Activated naive CD4-positive, alpha-beta T cell treated with anti-CD3 and anti-CD28 coated beads, Interleukin-2, amount 10 ng/mL, durations not matched to agents 7 days and 5 days (primary cell): ENCODE measurements around the gene TYW3.

Source experiments
- CTCF ChIA-PET: fragments of 350-600 bp; sonication (Branson Sonifier 250); formaldehyde crosslinking; loops from one replicate; lab custom pipeline; 2021; ENCODE audit warnings: antibody characterized with exemption; lab: Charles Lee
- DNase-seq: peaks from one replicate; pipeline ENCODE4 v3.0.0-alpha.2; 2020
- H3K27ac Mint-ChIP-seq: one replicate; pipeline ENCODE4 v1.8.0; 2021; ENCODE audit warnings: mild to moderate bottlenecking, moderate library complexity, mixed read lengths
- H3K27me3 Mint-ChIP-seq: one replicate; pipeline ENCODE4 v1.8.0; 2021; ENCODE audit warnings: mild to moderate bottlenecking, mixed read lengths
- H3K36me3 Mint-ChIP-seq: one replicate; pipeline ENCODE4 v1.8.0; 2021; ENCODE audit warnings: mixed read lengths
- H3K4me1 Mint-ChIP-seq: one replicate; pipeline ENCODE4 v1.8.0; 2021; ENCODE audit warnings: mixed read lengths
- H3K4me3 Mint-ChIP-seq: one replicate; pipeline ENCODE4 v1.8.0; 2021; ENCODE audit warnings: mild to moderate bottlenecking, moderate library complexity, mixed read lengths
- H3K9me3 Mint-ChIP-seq: one replicate; pipeline ENCODE4 v1.8.0; 2021; ENCODE audit warnings: mixed read lengths

Gene TYW3, protein sequence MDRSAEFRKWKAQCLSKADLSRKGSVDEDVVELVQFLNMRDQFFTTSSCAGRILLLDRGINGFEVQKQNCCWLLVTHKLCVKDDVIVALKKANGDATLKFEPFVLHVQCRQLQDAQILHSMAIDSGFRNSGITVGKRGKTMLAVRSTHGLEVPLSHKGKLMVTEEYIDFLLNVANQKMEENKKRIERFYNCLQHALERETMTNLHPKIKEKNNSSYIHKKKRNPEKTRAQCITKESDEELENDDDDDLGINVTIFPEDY

GRCh38 chr1:74732960-74733603 lies at the start of gene TYW3, which contains the start of gene CRYZ:
Gene TYW3 (plus strand): TSS chr1:74733152. CDS start chr1:74733245, 93 bp downstream.
Gene CRYZ (minus strand): TSS chr1:74733050. CDS start chr1:74724821, 8,229 bp downstream.
- DNase-seq: peak; percentile 94
- CTCF ChIA-PET: interaction anchor here (0.9 to 3.3 kb wide), 10 partner anchors 12 to 44 kb away, joined by 3 to 16 read pairs (median 6); no protein-coding TSS in a partner anchor
- no peaks in the 10 kb centered on the region for H3K27me3 Mint-ChIP-seq
- H3K27ac Mint-ChIP-seq: peak within 1 kb of the TSS; percentile 95
- peaks cover 11% of the 10 kb centered on the region for H3K36me3 Mint-ChIP-seq
- H3K4me3 Mint-ChIP-seq: peak within 1 kb of the TSS; percentile 79
- peaks cover 32% of the 10 kb centered on the region for H3K4me1 Mint-ChIP-seq
- H3K9me3 Mint-ChIP-seq: no peaks in the 10 kb centered on the region

DNA sequence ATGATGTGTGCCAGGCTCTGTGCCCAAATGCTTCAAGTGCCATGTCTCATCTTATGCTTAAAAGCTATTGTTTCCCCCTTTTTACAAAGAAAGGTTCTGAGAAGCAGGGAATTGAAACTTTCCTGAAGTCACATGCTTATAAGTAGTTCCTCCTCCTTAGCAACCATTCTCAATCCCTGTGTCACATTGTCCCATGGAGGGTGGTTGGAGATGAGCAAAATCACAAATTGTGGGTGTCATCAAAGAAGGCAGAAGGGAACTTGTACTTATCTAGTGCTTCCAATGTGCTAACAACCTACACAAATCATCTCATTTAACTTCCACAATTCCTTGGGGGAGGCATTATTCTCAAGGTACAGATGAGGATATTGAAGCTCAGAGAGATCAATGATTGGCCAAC lies 49.3 kb upstream of the TYW3 start:
- Mint-ChIP-seq H3K4me3 (no peak overlapping the region), H3K27ac (no peak overlapping the region), H3K4me1 (no peaks in the 10 kb centered on the region), H3K36me3 (no peaks in the 10 kb centered on the region), H3K9me3 (no peaks in the 10 kb centered on the region), H3K27me3 (peaks cover 3% of the 10 kb centered on the region)
- CTCF ChIA-PET: no interaction called here
- no peak for DNase-seq

DNA sequence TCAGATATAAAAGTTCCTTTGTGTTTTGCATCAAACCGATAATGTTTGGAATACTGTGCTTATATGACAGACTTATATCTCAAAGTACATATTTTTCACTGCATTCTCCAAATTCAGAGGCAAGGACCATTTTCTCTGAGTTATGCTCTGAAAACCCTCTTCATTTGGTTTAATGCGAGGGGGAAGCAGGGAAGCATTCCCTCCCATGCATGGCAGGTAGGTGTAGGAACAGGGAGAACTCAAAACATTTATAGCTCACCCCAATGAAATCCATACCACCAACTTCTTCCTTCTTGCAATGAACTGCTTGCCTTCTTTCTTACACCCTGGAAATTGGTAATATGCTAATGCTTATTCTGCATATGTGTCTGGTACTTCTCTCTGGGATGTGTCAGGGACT lies 48.7 kb upstream of the TYW3 start:
- CTCF ChIA-PET: no interaction called here
- no peak overlapping the region for H3K4me3 Mint-ChIP-seq
- H3K36me3 Mint-ChIP-seq: no peaks in the 10 kb centered on the region
- H3K9me3 Mint-ChIP-seq: no peaks in the 10 kb centered on the region
- H3K4me1 Mint-ChIP-seq: no peaks in the 10 kb centered on the region
- no peak for DNase-seq
- H3K27me3 Mint-ChIP-seq: peaks cover 3% of the 10 kb centered on the region
- H3K27ac Mint-ChIP-seq: no peak overlapping the region

DNA sequence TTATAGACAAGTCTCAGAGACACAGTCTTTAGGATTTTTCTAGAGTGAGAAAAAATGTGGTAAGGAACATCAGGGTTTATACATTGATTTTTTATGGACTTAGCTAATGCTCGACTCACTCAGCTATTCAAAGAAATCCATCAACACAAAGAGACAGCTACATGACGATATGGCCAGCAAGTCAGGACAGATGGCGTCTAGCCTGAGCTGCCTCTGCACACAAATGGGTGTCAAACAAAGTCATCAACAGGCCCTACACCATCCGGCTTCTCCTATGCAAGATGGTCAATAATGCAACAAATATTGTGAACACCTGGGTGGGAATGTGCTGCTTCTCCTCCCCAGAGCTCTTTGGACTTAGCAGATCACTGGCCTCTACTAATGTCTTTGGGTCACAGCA lies 46.0 kb upstream of the TYW3 start:
- H3K27me3 Mint-ChIP-seq: peaks cover 3% of the 10 kb centered on the region
- H3K9me3 Mint-ChIP-seq: no peaks in the 10 kb centered on the region
- H3K4me3 Mint-ChIP-seq: no peak overlapping the region
- no peak for DNase-seq
- H3K27ac Mint-ChIP-seq: no peak overlapping the region
- CTCF ChIA-PET: interaction anchor here (0.7 kb wide), 1 partner anchor 47 kb away, joined by 3 read pairs; no protein-coding TSS in a partner anchor
- no peaks in the 10 kb centered on the region for H3K36me3 Mint-ChIP-seq
- H3K4me1 Mint-ChIP-seq: no peaks in the 10 kb centered on the region

GRCh38 chr1:74689621-74690363 lies 43.2 kb upstream of the TYW3 start:
- Mint-ChIP-seq H3K4me1 (no peaks in the 10 kb centered on the region), H3K4me3 (no peak overlapping the region), H3K27ac (no peak overlapping the region), H3K9me3 (no peaks in the 10 kb centered on the region), H3K27me3 (no peaks in the 10 kb centered on the region), H3K36me3 (no peaks in the 10 kb centered on the region)
- CTCF ChIA-PET: interaction anchor here (0.6 to 2.2 kb wide), 11 partner anchors 9 to 381 kb away, joined by 3 to 16 read pairs (median 4); partner anchors contain the start of genes CRYZ and TYW3
- peak; percentile 55 for DNase-seq

GRCh38 chr1:74690364-74690696 lies 42.6 kb upstream of the TYW3 start:
- H3K36me3 Mint-ChIP-seq: no peaks in the 10 kb centered on the region
- no peaks in the 10 kb centered on the region for H3K9me3 Mint-ChIP-seq
- H3K4me1 Mint-ChIP-seq: no peaks in the 10 kb centered on the region
- CTCF ChIA-PET: interaction anchor here (1.1 to 2.2 kb wide), 8 partner anchors 8 to 216 kb away, joined by 3 to 16 read pairs (median 4); partner anchors contain the start of genes CRYZ and TYW3
- no peaks in the 10 kb centered on the region for H3K27me3 Mint-ChIP-seq
- no peak overlapping the region for H3K27ac Mint-ChIP-seq
- no peak for DNase-seq
- no peak overlapping the region for H3K4me3 Mint-ChIP-seq

- Mint-ChIP-seq H3K4me3 (no peak overlapping the region), H3K27ac (no peak overlapping the region), H3K4me1 (no peaks in the 10 kb centered on the region), H3K9me3 (no peaks in the 10 kb centered on the region), H3K27me3 (no peaks in the 10 kb centered on the region), H3K36me3 (no peaks in the 10 kb centered on the region)
- CTCF ChIA-PET: interaction anchor here (0.8 to 2.0 kb wide), 6 partner anchors 10 to 216 kb away, joined by 3 to 8 read pairs (median 4); partner anchors contain the start of gene TYW3
- no peak for DNase-seq
Observed at GRCh38 chr1:74690909-74691308, 42.0 kb upstream of the TYW3 start.

DNA sequence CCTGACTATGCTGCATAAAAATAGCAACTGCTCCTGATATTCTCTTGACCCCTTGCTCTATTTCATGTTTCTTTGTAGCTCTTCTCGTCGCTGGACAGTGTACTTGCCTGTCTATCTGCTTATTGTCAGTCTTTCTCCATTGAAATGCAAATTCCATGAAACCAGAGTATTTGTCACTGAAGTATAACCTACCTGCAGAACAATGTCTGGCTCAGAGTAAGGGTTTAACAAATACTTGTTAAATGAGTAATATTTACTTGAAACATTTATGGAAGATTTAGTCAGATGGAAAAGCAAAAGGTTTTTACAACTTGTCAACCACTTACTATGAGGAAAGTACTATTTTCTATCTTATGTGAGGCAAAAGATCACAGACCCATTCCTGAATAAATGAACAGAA lies 39.5 kb upstream of the TYW3 start:
- no peaks in the 10 kb centered on the region for H3K4me1 Mint-ChIP-seq
- no peak overlapping the region for H3K27ac Mint-ChIP-seq
- no peak for DNase-seq
- CTCF ChIA-PET: no interaction called here
- H3K36me3 Mint-ChIP-seq: no peaks in the 10 kb centered on the region
- no peak overlapping the region for H3K4me3 Mint-ChIP-seq
- H3K27me3 Mint-ChIP-seq: no peaks in the 10 kb centered on the region
- no peaks in the 10 kb centered on the region for H3K9me3 Mint-ChIP-seq

GRCh38 chr1:74697832-74698231 lies 35.1 kb upstream of the TYW3 start:
- H3K27me3 Mint-ChIP-seq: no peaks in the 10 kb centered on the region
- H3K27ac Mint-ChIP-seq: no peak overlapping the region
- H3K9me3 Mint-ChIP-seq: no peaks in the 10 kb centered on the region
- DNase-seq: no peak
- no peaks in the 10 kb centered on the region for H3K36me3 Mint-ChIP-seq
- no peak overlapping the region for H3K4me3 Mint-ChIP-seq
- CTCF ChIA-PET: no interaction called here
- peaks cover 4% of the 10 kb centered on the region for H3K4me1 Mint-ChIP-seq

- Mint-ChIP-seq H3K4me3 (no peak overlapping the region), H3K27me3 (no peaks in the 10 kb centered on the region), H3K9me3 (no peaks in the 10 kb centered on the region), H3K36me3 (peaks cover 6% of the 10 kb centered on the region), H3K27ac (no peak overlapping the region), H3K4me1 (peaks cover 10% of the 10 kb centered on the region)
- no peak for DNase-seq
- CTCF ChIA-PET: interaction anchor here (2.3 kb wide), 1 partner anchor 9 kb away, joined by 8 read pairs; no protein-coding TSS in a partner anchor
Observed at GRCh38 chr1:74699331-74699730, 33.6 kb upstream of the TYW3 start.

DNA sequence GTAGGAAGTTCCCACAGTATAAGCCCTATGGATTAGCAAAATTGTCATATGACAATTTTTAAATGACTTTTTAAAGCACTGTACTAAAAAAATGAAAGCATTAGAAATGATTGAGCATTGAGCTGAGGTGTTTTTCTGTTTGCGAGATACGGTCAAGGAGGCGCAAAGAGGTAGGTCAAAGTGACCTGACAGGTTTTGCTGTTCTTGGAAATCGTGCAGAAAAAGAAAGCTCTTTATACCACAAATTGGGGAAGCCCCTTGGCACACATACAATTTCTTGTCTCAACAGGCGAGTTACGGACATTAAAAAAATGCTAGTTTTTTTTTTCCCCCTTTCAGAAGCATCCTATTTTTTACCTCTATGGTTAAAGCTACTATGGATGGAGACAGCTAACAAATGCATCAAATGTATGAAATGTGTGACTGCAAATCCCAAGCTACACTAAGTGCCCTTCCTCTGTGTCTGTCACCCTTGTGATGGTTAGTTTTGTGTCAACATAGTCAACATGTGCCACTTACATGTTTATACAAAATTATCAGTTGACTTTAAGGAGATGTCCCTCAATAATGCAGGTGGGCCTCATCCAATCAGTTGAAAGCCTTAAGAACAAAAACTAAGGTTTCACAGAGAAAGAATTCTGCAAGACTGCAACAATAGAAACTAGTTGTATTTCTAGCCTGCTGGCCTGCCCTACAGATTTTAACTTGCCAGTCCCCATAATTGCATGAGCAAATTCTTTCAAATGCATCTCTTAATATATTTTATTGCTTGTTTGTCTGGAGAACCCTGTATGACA lies 29.4 kb upstream of the TYW3 start:
- CTCF ChIA-PET: no interaction called here
- H3K27ac Mint-ChIP-seq: no peak overlapping the region
- peaks cover 10% of the 10 kb centered on the region for H3K4me1 Mint-ChIP-seq
- no peaks in the 10 kb centered on the region for H3K9me3 Mint-ChIP-seq
- H3K27me3 Mint-ChIP-seq: no peaks in the 10 kb centered on the region
- no peak overlapping the region for H3K4me3 Mint-ChIP-seq
- no peak for DNase-seq
- peaks cover 7% of the 10 kb centered on the region for H3K36me3 Mint-ChIP-seq

- Mint-ChIP-seq H3K9me3 (no peaks in the 10 kb centered on the region), H3K4me3 (no peak overlapping the region), H3K27ac (no peak overlapping the region), H3K36me3 (peaks cover 2% of the 10 kb centered on the region), H3K27me3 (no peaks in the 10 kb centered on the region), H3K4me1 (no peaks in the 10 kb centered on the region)
- no peak for DNase-seq
- CTCF ChIA-PET: interaction anchor here (1.5 kb wide), 1 partner anchor 21 kb away, joined by 3 read pairs; no protein-coding TSS in a partner anchor
Observed at GRCh38 chr1:74712881-74713280, 20.1 kb upstream of the TYW3 start.

GRCh38 chr1:74713849-74714248 lies 19.1 kb upstream of the TYW3 start:
- Mint-ChIP-seq H3K4me1 (no peaks in the 10 kb centered on the region), H3K9me3 (no peaks in the 10 kb centered on the region), H3K4me3 (no peak overlapping the region), H3K27me3 (no peaks in the 10 kb centered on the region), H3K36me3 (peaks cover under 1% of the 10 kb centered on the region), H3K27ac (no peak overlapping the region)
- no peak for DNase-seq
- CTCF ChIA-PET: interaction anchor here (2.5 kb wide), 1 partner anchor 20 kb away, joined by 8 read pairs; the partner anchor contains the start of genes CRYZ and TYW3
